Stimulated activated naive CD4-positive, alpha-beta T cell treated with Interleukin-2 at 50 U/mL for 16 hours (primary cell): ENCODE results near the gene HID1.

Source experiments
- DNase-seq: peaks from one replicate; lab custom pipeline; 2025; lab: John Stamatoyannopoulos, UW

The HID1 gene

DNA sequence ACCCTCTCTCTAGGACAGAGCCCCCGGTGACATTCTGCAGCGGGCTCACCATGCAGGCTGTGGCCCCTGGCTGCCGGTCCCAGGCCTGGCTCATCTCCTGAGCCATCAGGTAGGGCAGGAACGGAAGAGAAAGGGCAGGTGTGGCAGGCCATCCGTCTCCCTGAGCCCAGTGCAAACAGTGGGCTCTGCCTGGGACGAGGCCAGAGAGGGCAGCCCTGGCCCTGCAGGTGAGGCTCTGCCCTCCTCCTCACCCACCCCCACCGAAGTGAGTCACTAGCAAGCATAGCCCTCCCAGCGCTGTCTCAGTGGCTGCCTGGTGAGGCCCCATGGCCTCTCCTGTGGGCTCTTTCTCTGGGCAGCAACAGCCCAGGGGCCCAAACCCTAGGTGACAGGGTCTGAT, 22.4 kb downstream of the HID1 start:
- no peak for DNase-seq

- DNase-seq = no peak
Measured at GRCh38 chr17:74949455-74950115, 23.0 kb downstream of the HID1 start.

GRCh38 chr17:74947041-74947754, 25.4 kb downstream of the HID1 start:
- DNase-seq = no peak

- no peak for DNase-seq
Measured at GRCh38 chr17:74946641-74947040, 25.9 kb downstream of the HID1 start.

DNA sequence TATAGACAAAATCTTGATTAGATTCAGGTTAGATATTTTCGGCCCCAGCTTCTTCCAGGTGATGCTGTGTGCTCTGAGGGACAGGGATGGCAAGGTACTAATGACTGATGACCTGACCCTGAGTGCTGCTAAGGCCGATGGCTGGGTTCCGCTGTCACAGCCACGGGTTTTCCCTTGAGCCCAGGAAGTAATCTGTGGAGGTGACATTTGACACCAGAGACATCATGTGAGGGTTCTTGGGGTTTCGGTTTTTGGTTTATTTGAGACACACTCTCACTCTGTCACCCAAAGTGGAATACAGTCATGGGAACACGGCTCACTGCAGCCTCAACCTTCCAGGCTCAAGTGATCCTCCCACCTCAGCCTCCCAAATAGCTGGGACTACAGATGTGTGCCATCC, 27.0 kb downstream of the HID1 start:
- no peak for DNase-seq

DNA sequence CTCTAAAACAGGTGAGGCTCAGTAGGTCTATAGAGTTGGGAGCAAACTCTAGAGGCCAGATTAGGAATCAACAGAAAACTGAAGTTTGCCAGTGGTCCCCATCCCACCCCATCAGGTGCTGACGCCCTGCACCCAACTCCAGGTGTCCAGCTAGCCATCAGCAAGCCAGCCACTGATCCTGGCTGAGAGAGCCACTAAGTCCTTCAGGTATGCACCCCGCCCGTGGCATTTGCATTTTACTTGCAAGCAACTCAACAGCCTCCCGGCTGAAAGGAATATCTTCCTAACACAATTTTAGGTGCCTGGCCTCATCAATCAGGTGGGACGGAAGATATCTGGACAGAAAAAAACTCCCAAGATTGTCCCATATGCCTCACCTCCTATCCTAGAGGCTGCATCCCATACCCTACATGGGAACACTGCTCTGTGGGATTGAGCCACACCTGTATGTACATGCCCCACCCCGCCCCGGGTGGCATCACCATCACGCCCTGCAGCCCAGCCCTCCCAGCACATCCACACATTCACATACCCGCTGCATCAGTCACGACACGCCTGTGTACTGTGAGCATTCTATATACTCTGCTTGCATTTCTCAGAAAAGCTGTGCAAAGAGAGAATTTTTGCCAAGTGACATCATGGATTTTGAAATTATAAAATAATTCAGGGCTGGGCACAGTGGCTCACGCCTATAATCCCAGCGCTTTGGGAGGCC, 28.6 kb downstream of the HID1 start:
- DNase-seq = no peak

GRCh38 chr17:74941128-74941725, 31.3 kb downstream of the HID1 start:
- no peak for DNase-seq

GRCh38 chr17:74939534-74939933, 33.0 kb downstream of the HID1 start:
- no peak for DNase-seq

- no peak for DNase-seq
Measured at GRCh38 chr17:74938194-74938950, 34.2 kb downstream of the HID1 start.

- DNase-seq = no peak
Measured at GRCh38 chr17:74937064-74938051, 35.2 kb downstream of the HID1 start.

DNA sequence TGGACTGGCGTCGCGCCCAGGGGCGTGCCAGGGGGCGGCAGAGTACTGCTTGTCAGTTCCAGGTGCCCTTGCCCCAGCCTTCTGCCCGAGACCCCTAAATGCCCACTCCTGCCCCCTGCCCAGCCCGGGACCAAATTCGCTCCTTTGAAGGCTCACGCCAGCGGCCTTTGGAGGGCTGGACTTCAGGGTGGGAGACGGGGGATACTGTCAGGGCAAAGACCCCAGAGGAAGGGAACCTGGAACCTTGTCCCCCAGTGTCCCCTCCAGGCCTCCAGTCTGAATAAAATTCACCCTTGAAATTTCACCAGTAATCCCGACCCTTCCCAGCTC, 36.1 kb downstream of the HID1 start:
- DNase-seq = no peak

DNA sequence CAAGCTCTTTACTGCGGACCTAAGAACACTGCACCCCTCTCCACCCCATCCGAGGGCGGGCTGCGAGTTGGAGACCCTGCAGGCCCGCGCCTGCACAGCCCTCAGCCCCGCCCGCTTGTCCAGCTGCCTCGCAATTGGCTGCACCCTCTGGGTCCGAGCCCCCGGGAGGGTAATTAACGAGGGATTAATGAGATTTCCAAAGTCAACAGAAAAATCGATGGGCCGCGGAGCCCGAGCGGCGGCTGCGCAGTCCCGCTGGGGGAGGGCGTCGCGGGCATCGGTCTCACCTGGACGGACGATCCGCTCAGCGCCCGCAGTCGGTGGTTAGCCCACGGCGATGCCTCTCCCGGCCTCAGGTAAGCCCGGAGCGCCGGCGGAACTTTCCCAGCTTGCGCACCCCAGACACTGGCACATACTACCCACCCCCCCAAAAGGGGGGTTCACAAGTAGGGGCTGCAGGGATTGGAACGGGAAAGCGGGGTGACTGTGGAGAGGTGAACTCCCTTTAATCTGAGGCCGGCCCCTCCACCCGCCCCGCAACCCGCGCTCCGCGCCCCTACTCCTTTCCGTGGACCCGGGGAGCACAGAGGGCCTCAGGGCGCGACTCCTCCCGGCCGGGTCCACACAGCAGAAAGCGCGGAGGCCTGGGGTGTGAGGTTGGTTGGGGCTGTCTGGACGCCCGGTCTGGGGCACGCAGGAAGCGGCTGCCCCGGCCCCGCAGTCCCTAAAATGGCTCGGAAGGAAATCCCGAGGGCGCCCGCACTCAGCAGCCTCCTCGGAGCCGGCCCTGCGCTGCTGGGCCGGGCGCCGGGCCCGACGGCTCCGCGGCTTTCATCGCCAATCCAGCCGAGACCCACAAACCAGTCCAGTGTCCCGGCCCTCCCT, 36.7 kb downstream of the HID1 start, which contains the start of gene OTOP3:
OTOP3 (plus strand) TSS at position 314 of the 885 bp plus-strand sequence; CDS start at position 338, 24 bp downstream.
- DNase-seq = no peak

- DNase-seq = no peak
Measured at GRCh38 chr17:74935048-74935447, 37.5 kb downstream of the HID1 start.

- DNase-seq = no peak
Measured at GRCh38 chr17:74930535-74931036, 42.0 kb downstream of the HID1 start.

DNA sequence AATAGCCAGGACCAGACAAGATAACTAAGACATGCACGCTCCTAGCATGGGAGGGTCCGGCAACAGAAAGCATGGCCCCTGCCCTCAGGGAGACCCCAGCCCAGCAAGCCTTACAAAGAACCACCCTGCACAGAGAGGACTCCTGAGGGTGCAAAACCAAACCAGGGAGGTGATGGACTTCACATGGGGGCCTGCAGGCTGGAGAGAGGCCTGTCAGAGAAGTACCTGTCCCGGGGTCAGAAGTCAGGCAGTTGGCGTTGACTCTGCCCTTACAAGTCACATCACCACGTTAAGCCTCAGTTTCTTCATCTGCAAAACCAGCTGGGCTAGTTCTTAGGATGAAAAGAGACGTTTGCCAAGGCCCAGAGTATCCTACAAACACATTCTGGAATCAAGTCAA, 43.8 kb downstream of the HID1 start:
- DNase-seq = no peak

DNA sequence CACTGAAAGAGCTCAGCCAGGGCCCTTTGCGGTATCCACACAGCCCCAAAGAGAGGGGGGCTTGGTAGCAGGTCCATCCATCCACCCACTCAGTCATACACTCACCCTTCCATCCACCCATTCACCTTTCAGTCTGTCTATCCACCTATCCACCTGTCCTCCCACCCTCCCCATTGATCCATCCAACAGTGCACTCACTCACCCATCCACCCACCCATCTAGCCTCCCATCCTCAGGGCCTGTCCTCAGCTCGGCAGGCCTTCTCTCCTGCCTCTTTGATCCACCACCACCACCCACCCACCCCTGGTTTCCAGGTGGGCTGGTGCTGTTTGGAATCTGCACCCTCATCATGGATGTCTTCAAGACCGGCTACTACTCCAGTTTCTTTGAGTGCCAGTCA, 47.3 kb downstream of the HID1 start:
- no peak for DNase-seq

DNA sequence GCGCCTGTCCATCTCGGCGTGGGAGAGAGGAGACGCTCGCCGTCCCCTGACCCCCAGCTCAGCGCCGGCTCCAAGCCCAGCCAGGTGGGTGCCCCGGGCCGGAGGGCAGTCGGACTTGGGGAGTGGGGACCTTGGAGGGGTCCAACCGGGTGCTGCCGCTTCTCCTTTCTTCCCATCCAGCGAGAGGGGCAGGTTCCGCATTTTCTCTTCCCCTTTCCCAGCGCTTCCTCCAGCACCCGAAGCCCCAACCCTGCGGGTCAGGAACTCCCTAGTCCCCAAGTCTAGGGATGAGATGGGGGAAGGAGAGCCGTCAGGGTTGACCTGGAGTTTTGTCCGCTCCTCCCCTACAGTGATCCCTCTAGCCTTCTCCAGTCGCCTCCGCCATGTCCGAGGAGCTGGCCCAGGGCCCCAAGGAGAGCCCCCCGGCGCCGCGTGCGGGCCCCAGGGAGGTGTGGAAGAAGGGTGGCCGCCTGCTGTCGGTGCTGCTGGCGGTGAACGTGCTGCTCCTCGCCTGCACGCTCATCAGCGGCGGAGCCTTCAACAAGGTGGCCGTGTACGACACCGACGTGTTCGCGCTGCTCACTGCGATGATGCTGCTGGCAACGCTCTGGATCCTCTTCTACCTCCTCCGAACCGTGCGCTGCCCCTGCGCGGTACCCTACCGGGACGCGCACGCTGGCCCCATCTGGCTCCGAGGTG, 48.2 kb downstream of the HID1 start, which contains the start of gene OTOP2:
OTOP2 (plus strand) TSS at position 24 of the 699 bp plus-strand sequence; CDS start at position 384, 360 bp downstream.
- no peak for DNase-seq

DNA sequence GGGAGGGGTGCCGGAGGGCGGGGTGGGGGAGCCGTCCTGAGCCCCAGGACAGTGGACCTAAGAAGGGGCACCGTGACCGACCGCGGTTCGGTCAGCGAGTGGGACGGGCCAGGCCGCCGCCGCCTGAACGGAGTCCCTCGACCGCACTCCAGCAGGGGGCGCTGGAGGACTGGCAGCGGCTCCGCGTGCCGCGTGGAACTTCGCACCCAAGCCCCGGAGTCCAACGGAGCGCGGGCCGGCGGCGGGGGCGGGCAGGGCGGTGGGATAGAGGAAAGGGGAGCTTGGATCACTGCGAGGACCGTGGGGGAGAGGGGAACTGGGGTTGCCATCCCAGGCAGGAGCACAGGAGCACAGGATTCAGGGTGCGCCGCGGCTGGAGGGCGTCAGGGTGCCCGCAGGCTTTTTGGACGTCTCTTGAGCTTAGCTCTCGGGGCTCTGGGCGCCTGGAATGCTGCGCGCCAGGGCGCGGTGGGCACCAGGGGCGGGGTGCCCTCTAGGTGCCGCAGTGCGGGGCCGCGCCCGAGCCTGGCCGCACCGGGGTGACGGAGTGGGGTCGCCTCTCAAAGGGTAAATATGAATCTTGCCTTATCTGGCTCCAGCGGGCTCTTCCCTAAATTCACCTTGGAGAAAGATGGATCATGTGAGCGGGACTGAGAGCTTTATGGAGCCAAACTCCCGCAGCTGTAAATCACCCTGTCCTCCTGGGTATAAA, 48.9 kb downstream of the HID1 start:
- peak; percentile 58 for DNase-seq
